Body of pancreas (tissue), 4 donors: ENCODE measurements around the gene CCDC27. TPM values are rescaled to one million over a fixed set of nuclear protein-coding genes. Genes with fewer than 3 reads are reported as not detected.

Experiments
- ATAC-seq: fragments of 150-250 bp; one replicate; pipeline ENCODE4 v1.9.1; 2016
- DNase-seq, 4 donors: peaks; one replicate each; pipeline ENCODE4 v3.0.0-alpha.2; 2019
- H3K27ac ChIP-seq, 4 donors: fragments of 200-600 bp; sonication (generic); 1 replicate in 3 of 4; 2 replicates in 1 of 4; pipeline versions ENCODE4 v1.5.1 to v1.6.1; 2016 to 2019; ENCODE audit warnings: mild to moderate bottlenecking in 1 of 4, mixed read lengths in 1 of 4, moderate library complexity in 1 of 4
- H3K27me3 ChIP-seq, 2 donors: fragments of 200-600 bp; sonication (generic); one replicate each; pipeline ENCODE4 v1.6.0; 2016; ENCODE audit warnings: mild to moderate bottlenecking in 1 of 2
- H3K36me3 ChIP-seq, 2 donors: fragments of 200-600 bp; sonication (generic); replicated peaks in 1 of 2; 2 replicates each; pipeline ENCODE4 v1.5.1; 2016; ENCODE audit warnings: low read depth in 2 of 2; ENCODE audit not compliant: insufficient read depth in 1 of 2
- H3K4me1 ChIP-seq: fragments of 200-600 bp; sonication (generic); one replicate; pipeline ENCODE4 v1.6.0; 2016
- H3K4me3 ChIP-seq, 2 donors: fragments of 200-600 bp; sonication (generic); 1 replicate in 1 of 2; 2 replicates in 1 of 2; pipeline ENCODE4 v1.5.1; 2016 to 2019
- H3K9me3 ChIP-seq, 3 donors: fragments of 200-600 bp; sonication (generic); 1 replicate in 2 of 3; 2 replicates in 1 of 3; pipeline ENCODE4 v1.5.1; 2016
- POLR2A ChIP-seq, 3 donors: fragments of 450-650 bp; IDR thresholded peaks; one replicate each; pipeline ENCODE4 v1.6.1; 2016; ENCODE audit warnings: antibody characterized with exemption in 3 of 3, mild to moderate bottlenecking in 2 of 3
- WGBS, 2 donors: methylation state at CpG; one replicate each; pipeline ENCODE4 v1.1.5; 2017; 5-methylcytosine and 5-hydroxymethylcytosine counted together
- intact Hi-C: fragments of 100-400 bp; cut with DNase I; formaldehyde crosslinking; loops from one replicate; pipeline ENCODE4 v1.15.1; 2023
- total RNA-seq, 2 donors: library from RNA; depleted of rRNA; stranded (reverse); fragments of >200 nt; gene quantifications; one replicate each; pipeline ENCODE4 v1.1.0, GENCODE V29; 2016
- TF ChIP-seq, protein P1 (sequence below), 7 experiments: fragments of 450-650 bp in 4 of 7; fragments of 200-600 bp in 3 of 7; sonication (generic) in 3 of 7; IDR thresholded peaks; one replicate each; pipeline ENCODE4 v1.5.1; 2016 to 2019; ENCODE audit warnings: antibody characterized with exemption in 7 of 7

Gene CCDC27
- total RNA-seq, 2 donors from 2014 or later = not detected

DNA sequence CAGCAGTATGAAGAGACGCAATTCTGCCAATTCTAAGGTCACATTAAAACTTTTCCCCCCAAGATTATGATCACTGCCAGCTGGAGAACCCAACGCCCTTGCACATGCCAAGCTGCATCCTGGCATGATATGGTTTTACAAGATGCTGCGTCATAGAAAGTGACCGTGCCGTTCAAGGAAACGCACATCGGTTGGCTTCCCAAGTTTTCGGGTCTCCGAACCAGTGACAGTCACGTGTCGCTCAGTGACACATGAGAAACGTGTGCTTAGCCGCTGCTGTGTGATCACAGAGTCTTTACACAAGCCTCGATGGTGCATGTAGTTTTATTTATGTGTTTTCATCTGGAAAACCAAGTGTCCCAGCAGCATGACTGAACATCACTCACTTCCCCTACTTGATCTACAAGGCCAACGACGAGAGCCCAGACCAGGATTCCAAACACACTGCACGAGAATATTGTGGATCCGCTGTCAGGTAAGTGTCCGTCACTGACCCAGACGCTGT lies 27.7 kb downstream of the CCDC27 start:
- intact Hi-C loops = no loop called here
- Histone ChIP-seq H3K4me1 (peaks cover 23% of the 10 kb centered on the region), H3K27me3 (no peaks in the 10 kb centered on the region), H3K36me3 (peaks cover 20 to 39% of the 10 kb centered on the region in 2 donors), H3K27ac (no peak overlapping the region), H3K4me3 (no peak overlapping the region), H3K9me3 (no peaks in the 10 kb centered on the region)
- no peak for DNase-seq
- ATAC-seq = no peak
- TF ChIP-seq, protein P1, sequence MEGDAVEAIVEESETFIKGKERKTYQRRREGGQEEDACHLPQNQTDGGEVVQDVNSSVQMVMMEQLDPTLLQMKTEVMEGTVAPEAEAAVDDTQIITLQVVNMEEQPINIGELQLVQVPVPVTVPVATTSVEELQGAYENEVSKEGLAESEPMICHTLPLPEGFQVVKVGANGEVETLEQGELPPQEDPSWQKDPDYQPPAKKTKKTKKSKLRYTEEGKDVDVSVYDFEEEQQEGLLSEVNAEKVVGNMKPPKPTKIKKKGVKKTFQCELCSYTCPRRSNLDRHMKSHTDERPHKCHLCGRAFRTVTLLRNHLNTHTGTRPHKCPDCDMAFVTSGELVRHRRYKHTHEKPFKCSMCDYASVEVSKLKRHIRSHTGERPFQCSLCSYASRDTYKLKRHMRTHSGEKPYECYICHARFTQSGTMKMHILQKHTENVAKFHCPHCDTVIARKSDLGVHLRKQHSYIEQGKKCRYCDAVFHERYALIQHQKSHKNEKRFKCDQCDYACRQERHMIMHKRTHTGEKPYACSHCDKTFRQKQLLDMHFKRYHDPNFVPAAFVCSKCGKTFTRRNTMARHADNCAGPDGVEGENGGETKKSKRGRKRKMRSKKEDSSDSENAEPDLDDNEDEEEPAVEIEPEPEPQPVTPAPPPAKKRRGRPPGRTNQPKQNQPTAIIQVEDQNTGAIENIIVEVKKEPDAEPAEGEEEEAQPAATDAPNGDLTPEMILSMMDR (IDR thresholded peaks at IDR 0.05) = no peak
- no peak for TF ChIP-seq POLR2A (IDR thresholded peaks at IDR 0.05)
- WGBS, 2 donors = 89 to 92% methylated on average over 20 of the region's 20 CpGs

DNA sequence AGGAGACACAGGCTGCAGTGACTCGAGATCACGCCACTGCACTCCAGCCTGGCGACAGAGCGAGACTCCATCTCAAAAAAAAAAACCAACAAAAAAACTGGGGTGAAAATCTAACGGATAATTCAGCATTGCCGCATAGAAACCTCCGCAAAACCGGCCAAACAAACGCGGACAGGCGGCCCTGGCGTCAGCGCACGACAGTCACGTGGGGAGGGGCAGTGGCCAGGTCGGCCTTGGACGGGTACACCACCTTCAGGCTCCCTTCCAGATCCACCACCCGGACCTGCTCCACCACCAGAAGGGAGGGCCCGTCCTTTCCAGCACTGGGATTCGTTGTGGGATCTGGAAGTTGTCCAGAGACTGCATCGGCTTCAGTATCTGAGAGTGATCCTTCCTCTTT lies 28.7 kb downstream of the CCDC27 start:
- DNase-seq = no peak
- H3K9me3 ChIP-seq = no peaks in the 10 kb centered on the region
- peaks cover 16% of the 10 kb centered on the region for H3K4me1 ChIP-seq
- H3K36me3 ChIP-seq = peaks cover 21 to 45% of the 10 kb centered on the region in 2 donors
- H3K27ac ChIP-seq = no peak overlapping the region
- H3K4me3 ChIP-seq = no peak overlapping the region
- H3K27me3 ChIP-seq = no peaks in the 10 kb centered on the region
- no peak for ATAC-seq
- intact Hi-C loops = no loop called here
- 84 to 89% methylated on average over 21 of the region's 21 CpGs for WGBS, 2 donors
- TF ChIP-seq, protein P1 (IDR thresholded peaks at IDR 0.05) = no peak
- no peak for TF ChIP-seq POLR2A (IDR thresholded peaks at IDR 0.05)

DNA sequence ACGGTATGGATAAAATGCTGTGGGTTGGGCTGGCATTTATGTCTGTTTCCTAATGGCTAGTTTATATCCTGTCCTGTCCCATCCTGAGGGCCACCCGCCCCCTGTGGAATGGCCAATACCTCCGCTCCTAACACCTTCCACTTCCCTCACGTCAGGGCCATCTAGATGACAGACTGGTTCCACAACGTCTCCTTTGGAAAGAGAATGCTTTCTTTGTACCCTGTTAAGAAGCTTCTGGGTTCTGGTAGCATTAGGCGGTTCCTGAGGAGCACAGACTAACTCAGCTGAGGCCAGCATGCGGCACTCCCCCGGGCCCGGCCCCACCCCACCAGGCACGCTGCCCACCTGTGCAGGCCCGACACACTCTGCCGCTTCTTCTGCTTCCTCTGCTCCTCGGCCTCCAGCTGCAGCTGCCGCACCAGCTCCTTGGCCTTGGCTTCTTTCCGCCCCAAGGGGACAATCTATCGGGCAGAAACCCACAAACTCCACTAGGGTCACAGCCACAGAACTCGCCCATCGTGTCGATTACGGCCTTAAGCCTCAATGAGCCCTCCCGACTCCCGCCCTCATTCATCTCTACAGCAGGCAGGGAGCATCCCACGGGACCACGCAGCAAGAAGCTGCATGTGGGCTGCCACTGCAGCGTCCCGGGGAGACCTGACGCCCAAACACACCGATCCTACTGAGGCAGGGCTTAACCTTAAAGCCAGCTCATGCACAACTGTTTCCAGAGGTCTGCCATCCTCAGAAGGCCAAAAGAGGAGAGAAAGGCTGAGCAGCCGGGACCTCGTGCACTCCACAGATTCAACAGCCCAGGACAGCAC lies 31.6 kb downstream of the CCDC27 start:
- ATAC-seq (no peak), DNase-seq (no peak)
- Histone ChIP-seq H3K4me1 (peaks cover 1% of the 10 kb centered on the region), H3K27ac (no peak overlapping the region), H3K4me3 (no peak overlapping the region), H3K27me3 (no peaks in the 10 kb centered on the region), H3K9me3 (no peaks in the 10 kb centered on the region), H3K36me3 (peaks cover 21 to 50% of the 10 kb centered on the region in 2 donors)
- intact Hi-C loops = no loop called here
- no peak for TF ChIP-seq POLR2A (IDR thresholded peaks at IDR 0.05)
- TF ChIP-seq, protein P1 (IDR thresholded peaks at IDR 0.05) = no peak
- 91 to 92% methylated on average over 27 to 30 of the region's 30 CpGs for WGBS, 2 donors

DNA sequence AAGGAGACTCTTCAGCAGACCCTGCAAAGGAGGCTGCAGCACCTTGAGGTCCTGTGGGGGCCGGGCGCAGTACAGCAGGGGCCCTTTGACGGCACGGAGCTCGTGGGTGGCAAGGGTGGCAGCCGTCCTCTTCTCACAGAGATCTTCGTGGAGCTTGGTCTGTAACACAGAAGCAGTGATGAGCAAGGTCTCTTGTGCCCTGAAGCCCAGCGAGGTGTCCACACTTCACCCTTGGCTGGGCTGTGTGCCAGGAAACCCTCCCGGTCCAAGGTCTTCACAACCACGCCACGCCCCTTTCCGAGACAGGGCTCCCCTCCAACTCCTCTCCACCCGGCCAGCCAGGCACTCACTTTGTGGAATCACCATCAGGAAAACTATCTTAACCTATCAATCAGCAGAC lies 32.8 kb downstream of the CCDC27 start:
- Histone ChIP-seq H3K36me3 (peaks cover 21 to 43% of the 10 kb centered on the region in 2 donors), H3K9me3 (no peaks in the 10 kb centered on the region), H3K27me3 (no peaks in the 10 kb centered on the region), H3K4me3 (no peak overlapping the region), H3K27ac (no peak overlapping the region), H3K4me1 (no peaks in the 10 kb centered on the region)
- intact Hi-C loops = no loop called here
- ATAC-seq (no peak), DNase-seq (peak in 1 of 4 donors; percentile 47)
- TF ChIP-seq, protein P1 (IDR thresholded peaks at IDR 0.05) = no peak
- no peak for TF ChIP-seq POLR2A (IDR thresholded peaks at IDR 0.05)
- 71 to 76% methylated on average over 13 of the region's 13 CpGs for WGBS, 2 donors
